RPMI7951 (cell line): ENCODE measurements around the gene ERVV-1. TPM values are rescaled to one million over a fixed set of nuclear protein-coding genes. Genes with fewer than 3 reads are reported as not detected.
"Not testable (repeated sequence)": the region's sequence is repeated elsewhere in the genome, so short reads cannot be mapped to it uniquely, and the experiment has no call there.

Source experiments
- DNase-seq: peaks from one replicate; pipeline ENCODE4 v3.0.0-alpha.2; 2012; ENCODE audit warnings: low read depth
- total RNA-seq: library from RNA; depleted of rRNA; stranded (reverse); fragments of >200 nt; shearing (Covaris generic); gene quantifications from 2 replicates; pipeline ENCODE4 v1.2.3, GENCODE V29; 2014; rRNA removed

The ERVV-1 gene
- total RNA-seq = not detected in 2 replicates

- DNase-seq = no peak
Observed at GRCh38 chr19:53013621-53014020, at the start of gene ERVV-1. Gene ERVV-1 (plus strand): TSS chr19:53013921. CDS start chr19:53014091, 170 bp downstream.

GRCh38 chr19:52967772-52968171 lies 45.9 kb upstream of the ERVV-1 start:
- DNase-seq = no peak

- no peak for DNase-seq
Observed at GRCh38 chr19:52981329-52981728, 32.4 kb upstream of the ERVV-1 start.

- not testable (repeated sequence) for DNase-seq
Observed at GRCh38 chr19:52983167-52983566, 30.6 kb upstream of the ERVV-1 start.

- DNase-seq = no peak
Observed at GRCh38 chr19:52987221-52987620, 26.5 kb upstream of the ERVV-1 start.

GRCh38 chr19:52988506-52988905 lies 25.2 kb upstream of the ERVV-1 start:
- no peak for DNase-seq

- peak; percentile 85 for DNase-seq
Observed at GRCh38 chr19:52990759-52991418, 22.8 kb upstream of the ERVV-1 start.

- DNase-seq = peak; percentile 94
Observed at GRCh38 chr19:52991484-52991883, 22.2 kb upstream of the ERVV-1 start.

GRCh38 chr19:52992109-52993004 lies 21.4 kb upstream of the ERVV-1 start:
- no peak for DNase-seq

GRCh38 chr19:52993342-52994178 lies 20.2 kb upstream of the ERVV-1 start:
- peak; percentile 78 for DNase-seq

- no peak for DNase-seq
Observed at GRCh38 chr19:52995711-52996110, 18.0 kb upstream of the ERVV-1 start.

GRCh38 chr19:52997975-52998374 lies 15.7 kb upstream of the ERVV-1 start:
- DNase-seq = no peak

- DNase-seq = no peak
Observed at GRCh38 chr19:53002479-53002878, 11.2 kb upstream of the ERVV-1 start.

GRCh38 chr19:53004242-53004641 lies 9.5 kb upstream of the ERVV-1 start:
- DNase-seq = peak; percentile 26

- no peak for DNase-seq
Observed at GRCh38 chr19:53007200-53007599, 6.5 kb upstream of the ERVV-1 start.

- no peak for DNase-seq
Observed at GRCh38 chr19:53007606-53008005, 6.1 kb upstream of the ERVV-1 start.

- DNase-seq = no peak
Observed at GRCh38 chr19:53008061-53008778, 5.5 kb upstream of the ERVV-1 start.

GRCh38 chr19:53010494-53010893 lies 3.2 kb upstream of the ERVV-1 start:
- no peak for DNase-seq

- no peak for DNase-seq
Observed at GRCh38 chr19:53012006-53012405, 1.7 kb upstream of the ERVV-1 start.

- DNase-seq = no peak
Observed at GRCh38 chr19:53015159-53015558, 1.4 kb downstream of the ERVV-1 start.

GRCh38 chr19:53015730-53016129 lies 2.0 kb downstream of the ERVV-1 start:
- no peak for DNase-seq
